Stimulated activated CD4-positive, alpha-beta T cell treated with anti-CD3 and anti-CD28 coated beads, Interleukin-15, amount 100 ng/mL, for 1 hour (primary cell): Measurements from ENCODE around the gene TNIK.

Experiments used
- DNase-seq, 2 donors: peaks; one replicate each; pipeline ENCODE4 v3.0.0-alpha.2; 2020; ENCODE audit warnings: low read depth in 1 of 2, low spot score in 1 of 2

TNIK gene

DNA sequence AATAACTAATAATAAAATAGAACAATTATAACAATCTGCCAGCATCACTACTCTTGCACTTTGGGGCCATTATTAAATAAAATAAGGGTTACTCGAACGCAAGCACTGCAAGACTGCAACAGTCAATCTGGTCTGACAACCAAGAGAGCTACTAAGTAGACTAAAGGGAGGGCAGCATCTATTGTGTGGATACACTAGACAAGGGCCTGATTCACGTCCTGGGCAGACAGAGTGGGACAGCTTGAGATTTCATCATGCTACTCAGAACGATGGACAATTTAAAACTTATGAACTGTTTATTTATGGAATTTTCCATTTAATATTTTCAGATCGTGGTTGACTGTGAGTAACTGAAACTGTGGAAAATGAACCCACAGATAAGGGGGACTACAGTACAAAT lies 39.5 kb downstream of the TNIK start:
- DNase-seq = no peak

DNA sequence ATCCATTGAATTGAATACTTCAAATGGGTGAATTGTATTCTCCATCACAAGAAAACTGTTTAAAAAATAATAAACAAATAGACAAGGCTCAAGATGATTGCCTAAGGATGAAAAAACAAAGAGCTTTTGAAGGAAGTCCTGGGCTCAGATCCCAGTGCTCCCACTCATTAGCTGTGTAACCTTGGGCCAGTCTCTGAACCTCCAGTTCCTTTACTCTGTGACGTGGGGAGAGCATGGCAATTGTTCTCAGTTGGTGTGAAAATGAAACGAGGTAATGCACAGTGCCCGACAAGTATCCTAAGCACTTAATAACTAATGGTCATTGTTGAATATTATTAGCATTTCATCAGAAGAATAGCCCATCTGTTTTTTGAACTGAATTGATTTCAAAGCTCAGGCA lies 40.7 kb downstream of the TNIK start:
- DNase-seq = no peak

DNA sequence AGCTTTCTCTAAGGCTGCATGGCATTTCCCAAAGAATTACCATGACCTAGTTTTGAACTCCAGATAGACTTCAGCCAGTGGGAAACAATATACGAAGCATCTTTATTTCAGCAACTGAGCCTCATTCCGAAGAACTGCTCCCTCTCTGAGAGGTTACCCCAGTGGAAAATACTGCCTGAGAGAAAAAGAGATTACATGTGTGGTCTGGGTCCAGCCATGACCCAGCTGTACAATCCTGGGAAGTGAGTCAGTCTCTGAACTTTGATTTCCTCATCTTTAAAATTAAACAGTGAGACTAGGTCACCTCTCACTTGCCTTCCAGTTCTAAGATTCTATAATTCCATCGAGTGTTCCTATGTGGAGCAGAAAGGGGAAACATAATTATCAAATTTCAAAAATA lies 42.4 kb downstream of the TNIK start:
- no peak for DNase-seq

DNA sequence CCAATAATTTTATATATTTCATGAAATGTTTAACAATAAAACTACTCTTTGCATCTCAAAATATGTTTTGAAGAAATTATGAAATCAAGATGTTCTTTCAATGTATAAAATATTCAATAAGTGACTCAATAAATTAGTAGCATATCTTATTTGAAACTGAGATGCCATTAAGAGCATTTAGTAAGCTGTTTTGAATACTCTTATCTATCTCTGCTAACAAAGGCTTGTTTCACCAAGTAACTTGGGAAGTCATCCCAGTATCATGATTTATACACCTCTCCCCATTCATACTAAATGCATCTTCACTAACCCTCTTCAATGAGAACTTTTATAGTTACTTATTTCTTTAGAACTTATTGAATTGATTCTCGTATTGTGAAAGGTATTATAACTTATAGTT lies 43.1 kb downstream of the TNIK start:
- DNase-seq = no peak

DNA sequence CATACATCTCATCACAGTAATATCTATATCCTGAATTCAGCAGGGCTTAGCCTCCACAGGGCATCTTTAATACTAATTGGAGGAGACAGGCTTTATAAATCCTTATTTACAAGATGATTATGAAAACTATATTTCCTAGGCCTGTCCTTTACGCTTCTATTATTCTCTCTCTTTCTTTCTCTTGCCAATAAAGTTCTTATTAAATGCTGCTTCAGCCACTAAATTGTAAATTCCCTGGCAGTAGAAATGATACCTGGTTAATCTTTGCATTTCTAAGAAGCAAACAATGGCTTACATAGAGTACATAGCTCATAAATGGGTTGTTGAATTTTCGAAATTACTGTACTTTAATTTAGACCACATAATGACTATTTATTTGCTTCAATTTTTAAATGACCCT lies 43.5 kb downstream of the TNIK start:
- DNase-seq = no peak

DNA sequence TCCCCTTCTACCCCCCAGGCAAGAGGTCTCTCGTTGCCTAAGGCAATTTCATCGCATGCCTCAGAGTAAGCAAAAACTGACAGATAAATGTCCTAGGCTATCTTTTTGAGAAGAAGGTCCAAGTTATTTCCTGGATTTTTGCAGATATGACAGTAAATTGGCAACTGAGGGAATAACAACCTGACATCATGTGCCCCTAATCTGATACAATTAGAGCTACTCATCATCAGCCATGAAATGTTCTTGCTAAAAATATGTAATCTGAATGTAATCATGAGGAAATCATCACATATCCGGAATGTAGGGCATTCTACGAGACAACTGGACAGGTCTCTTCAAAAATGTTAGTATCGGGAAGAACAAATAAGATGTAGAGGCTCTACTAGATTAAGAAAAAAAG lies 44.1 kb downstream of the TNIK start:
- DNase-seq = no peak

DNA sequence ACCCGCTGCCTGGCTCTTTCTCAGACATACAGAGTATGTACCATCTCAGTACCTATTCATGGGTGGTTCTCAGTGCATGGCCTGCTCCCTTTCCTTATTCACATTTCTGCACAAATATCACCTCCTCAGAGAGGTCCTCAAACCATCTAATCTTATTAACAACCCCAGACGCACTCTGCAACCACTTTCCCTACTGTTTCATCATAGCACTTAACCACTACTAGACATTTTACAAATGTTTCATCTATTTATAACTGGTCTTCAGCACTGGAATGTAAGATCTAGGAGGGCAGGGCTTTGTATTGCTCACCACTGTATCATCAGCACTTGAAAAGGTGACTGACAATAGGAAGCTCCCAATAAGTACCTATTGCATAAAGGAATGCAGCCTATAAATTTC lies 45.1 kb downstream of the TNIK start:
- no peak for DNase-seq

DNA sequence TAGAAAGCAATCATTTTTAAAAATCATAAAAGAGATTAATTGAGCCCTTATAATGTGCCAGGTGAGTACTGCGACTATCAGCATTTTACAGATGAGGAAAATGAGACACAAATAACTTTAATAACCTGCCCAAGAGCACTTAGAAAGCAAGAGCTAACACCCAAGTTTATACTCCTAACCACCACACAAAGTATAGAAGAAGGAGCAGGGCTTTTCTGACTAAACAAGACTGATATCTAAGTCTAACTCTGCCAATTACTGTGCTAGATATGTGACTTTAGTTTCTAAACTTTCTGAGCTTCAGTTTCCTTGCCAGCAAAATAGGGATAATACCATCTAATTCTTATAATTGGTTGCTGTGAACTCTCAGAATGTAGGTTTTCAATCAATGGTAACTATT lies 47.7 kb downstream of the TNIK start:
- no peak for DNase-seq

DNA sequence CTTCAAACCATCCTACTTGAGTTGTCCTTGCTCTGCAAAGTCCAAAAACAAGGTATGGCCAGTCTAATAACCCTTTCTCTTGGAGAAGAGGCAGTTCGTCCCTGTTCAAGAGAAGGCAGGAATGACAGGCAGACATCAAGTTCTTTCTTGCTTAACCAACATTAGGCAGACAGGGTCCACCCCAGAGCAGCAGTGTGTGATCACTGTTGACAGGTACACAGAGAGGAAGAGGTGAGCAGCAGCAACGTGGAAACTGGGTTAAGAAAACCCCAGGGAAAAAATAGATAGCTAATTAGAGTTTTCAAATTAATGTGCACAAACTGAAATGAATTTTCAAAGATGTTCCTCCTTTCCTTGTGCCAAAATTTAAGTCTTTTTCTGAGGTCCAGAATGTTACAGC lies 48.2 kb downstream of the TNIK start:
- no peak for DNase-seq

DNA sequence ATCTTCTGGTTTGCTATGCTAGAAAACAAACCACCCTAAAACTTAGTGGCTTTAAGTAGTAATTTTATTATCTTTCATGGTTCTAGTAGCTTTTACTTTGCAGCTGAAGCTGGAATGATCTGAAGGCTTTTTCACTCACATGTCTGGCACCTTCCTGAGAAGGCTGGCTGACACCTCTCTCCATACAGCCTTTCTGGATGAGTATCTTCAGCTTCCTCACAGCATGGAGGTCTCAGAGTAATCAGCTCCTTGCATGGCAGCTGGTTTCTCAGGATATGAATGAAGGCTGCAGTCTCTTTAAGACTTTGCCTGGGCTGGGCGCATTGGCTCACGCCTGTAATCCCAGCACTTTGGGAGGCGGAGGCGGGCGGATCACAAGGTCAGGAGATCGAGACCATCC lies 50.0 kb downstream of the TNIK start:
- DNase-seq = no peak

DNA sequence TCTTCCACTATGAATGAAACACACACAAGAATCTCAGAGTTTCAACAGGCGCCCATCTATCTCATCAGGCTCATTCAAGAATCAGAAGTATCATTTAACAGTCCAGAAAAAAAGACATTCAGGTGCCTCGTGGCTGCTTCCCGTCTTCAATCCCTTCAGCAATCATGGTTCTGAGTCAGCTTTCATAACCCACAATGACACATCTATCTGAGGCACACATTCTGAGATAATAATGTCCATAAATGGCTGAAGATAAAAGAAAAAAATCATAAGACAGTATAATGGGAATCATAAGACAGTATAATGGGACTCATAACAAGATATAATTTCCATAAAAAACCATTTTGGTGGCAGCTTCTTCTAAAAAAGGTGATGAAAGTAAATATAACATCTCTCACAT lies 52.4 kb downstream of the TNIK start:
- no peak for DNase-seq

DNA sequence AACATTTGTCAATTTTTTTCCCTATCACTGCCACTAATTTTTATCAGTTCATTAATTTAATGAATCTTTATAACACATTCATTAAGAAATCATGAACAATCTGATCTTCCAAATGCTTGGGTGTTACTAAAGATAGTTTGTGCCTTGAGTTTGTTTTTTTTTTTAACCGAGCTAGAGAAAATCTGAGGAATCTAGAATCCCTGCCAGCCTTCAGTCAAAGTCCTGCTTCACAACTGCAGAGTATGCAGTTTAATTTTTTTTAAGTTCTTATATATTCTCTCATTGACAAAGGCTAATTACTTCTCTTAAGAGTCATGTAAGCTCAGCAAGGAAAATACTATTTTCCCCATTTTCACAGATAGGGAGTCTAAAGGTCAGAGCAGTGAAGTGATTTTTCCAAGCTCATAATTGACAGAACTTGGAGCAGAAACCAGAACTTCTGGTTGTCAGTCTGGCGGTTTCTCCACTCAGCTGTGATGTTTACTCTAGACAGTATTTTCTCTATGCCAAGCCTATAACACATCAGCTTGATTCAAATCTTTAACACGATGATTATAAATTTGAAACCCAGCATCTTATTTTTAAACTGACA lies 55.7 kb downstream of the TNIK start:
- no peak for DNase-seq

DNA sequence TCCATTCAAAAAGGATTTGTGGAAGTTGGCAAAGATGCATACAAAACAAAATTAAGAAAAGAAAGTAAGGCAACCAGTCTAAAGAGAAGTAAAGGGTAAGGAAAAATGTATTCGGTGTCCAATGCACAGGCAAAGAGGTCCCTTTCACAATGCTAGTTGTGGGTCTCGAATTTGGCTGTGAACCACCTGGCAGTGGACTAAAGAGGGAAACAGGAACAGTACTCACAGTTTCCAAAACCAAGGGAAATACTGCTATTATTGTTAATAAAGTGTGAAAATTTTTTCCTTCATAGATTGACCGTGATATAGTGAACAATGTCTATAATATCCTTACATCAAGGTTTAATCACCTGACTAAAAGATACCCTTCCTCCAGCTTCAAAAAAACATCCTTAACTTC lies 57.9 kb downstream of the TNIK start:
- no peak for DNase-seq

DNA sequence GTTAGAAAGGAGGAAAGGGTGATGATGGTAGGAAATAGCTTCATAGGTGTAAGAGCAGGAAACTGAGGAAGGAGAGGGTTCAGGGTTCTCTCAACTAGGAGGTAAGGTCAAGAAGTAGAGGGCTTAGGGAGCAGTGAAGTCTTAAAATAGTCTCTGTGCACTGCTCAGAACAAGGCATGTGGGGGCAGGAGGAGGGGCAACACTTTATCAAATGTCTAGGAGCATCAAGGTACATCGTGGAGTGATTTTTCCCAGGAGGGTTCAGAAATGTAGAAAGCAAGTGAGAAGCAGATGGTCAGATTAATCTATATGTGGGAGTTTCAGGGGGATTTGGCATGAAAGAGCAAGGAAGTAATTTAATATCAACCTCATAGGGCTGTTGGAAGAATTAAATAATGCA lies 58.8 kb downstream of the TNIK start:
- no peak for DNase-seq

DNA sequence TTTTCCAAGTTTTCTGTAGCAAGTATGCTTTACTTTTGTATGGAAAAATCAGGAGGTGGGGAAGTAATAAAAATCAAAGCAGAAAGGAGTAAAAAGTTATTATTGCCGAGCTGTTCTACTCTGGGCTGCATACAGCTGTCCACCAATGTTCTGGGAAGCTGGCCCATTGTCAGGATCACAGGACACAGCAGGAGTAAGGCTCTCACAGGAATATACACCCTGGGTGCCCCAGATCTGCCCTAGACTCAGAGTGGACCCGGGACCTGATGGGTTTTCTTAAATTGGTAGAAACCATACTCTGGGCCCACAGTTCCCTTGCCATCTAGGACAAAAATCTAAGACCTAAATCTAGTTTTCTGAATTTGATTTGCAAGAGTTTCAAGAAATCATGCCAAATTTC lies 60.4 kb downstream of the TNIK start:
- no peak for DNase-seq

DNA sequence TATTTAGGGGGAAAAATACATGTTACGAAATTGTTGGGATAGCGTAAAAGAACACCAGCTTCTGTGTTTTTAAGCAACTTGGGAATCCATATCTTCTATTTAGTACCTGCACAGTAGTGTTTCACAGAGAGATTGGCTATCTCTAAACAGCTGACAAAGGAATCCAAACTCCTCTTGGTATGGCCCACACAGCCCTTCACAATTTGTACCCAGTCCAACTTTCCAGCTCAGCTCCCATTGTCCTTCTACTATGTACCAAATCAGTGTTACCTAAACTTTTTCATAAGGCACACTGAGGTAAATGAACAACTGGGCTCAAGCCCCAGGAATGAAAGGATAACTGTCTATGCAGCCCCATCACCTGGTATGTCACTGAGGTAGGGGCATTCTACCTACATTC lies 61.9 kb downstream of the TNIK start:
- DNase-seq = no peak

DNA sequence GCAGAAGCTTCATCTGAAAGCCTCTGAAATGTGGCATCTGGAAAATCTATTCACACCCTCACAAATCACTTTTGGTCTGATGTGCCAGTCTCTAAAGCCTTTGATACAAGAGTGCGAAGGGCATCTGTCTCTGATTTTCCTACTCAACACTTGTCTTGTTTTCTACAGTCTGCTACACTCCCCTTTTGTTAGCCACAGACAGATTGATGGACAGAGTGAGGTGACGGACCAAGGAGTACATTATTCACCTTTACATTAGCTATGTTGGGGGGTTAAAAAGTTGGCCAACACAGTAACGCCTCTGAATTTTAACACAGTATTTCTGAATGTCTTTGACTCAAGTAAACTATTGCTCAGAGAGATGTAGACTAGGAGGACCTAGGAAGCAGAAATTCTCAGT lies 63.1 kb downstream of the TNIK start:
- DNase-seq = no peak

DNA sequence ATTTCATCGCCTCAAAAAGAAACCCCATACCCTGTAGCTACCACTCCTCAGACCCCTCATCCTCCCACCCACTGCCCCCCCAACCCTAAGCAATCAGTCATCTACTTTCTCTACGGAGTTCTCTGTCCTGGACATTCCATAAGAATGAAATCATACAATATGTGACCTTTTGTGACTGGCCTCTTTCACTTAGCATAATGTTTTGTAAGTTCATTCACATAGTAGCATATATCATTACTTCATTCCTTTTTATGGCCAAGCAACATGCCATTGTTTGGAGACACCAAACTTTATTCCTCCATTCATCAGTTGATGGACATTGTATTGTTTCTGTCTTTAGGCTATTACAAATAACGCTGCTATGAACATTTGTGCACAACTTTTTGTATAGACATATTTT lies 64.2 kb downstream of the TNIK start:
- DNase-seq = no peak

DNA sequence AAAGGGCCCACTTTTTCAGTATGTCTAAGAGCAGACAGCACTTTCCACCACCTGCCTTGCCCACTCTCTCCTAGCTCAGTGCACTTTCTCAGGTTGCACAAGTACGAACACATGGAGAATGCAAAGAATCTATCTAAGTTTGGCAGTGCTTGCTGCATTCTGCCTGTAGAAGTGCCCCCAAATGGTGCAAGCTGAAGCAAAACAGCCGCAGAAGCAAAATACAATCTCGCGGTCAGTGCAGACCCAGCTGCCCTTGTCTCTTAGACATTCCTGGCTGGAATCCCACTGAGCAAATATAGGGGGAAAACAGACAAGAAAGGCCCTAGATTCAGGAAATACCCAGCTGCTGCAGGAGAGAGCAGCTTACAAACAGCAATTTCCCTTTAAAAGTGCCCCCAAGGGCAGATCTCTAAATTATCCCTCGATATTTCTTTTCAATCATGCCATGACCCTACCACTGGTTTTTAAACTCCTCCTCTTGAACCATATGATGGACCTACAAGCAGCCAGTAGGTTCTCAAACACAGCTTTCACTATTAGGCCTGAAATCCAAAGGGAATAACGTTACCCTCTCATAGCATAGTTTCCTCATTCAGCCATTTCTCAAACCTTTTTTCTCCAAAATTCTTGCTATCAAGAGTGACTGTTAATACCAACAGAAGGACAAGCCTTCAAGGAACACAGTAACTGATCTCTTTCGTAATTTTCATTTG lies 67.0 kb downstream of the TNIK start:
- DNase-seq = no peak

DNA sequence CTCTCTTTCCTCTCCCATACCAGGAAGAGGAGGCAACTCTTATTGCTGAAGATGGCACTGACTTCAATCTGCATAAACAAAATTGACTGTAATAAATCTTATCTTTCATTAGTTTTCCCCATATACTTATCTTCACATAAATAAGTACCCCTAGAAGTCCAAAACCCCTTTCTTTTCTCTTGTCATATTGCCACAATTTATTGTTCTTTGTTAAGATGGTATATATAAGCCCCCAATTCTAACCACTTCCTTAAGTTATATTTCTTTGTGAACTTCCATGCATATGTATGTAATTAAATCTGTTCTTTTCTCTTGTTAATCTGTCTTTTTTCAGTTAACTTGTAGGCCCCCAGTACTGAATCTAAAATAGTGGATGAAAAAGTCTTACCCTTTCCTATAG lies 68.8 kb downstream of the TNIK start:
- DNase-seq = no peak

DNA sequence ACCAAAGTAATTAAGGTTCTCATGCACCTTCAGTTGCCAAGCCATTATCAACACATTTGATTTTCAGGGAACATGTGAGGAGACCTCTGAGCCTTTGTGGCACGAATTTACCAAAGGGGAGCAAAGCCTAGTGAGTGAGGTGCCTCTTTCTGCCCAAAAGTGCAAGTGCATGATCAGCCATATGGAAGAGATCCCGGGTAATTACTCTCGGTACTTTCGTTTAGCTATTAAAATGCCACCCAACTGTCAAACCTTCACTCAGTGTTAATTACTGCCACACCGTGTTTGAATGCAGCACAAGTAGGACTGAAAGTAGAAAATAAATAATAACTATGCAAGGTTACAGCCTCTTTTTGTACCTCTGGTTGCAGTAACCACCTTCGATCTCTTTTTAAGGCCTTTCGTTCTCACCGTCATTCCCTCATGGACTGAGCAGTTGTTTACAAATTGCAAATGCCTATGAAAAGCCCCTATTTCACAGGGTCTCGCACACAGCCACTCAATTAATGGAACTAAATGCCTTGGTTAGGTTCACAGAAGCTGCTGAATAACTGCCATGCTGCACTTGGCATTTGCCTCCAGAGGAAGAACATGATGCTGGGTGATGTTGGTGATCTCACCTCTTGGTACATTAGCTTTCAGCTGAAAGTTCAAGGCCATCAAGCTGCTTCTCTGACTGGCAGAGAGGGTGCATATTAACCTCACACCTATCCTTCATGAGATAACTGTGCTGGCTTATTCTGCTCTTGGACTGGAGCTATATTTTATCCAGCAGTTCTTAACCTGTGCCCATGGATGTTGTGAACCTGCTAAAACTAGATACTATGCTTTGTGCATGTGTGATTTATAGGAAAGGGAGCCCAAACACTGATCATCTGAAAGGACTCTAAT lies 69.9 kb downstream of the TNIK start:
- no peak for DNase-seq

DNA sequence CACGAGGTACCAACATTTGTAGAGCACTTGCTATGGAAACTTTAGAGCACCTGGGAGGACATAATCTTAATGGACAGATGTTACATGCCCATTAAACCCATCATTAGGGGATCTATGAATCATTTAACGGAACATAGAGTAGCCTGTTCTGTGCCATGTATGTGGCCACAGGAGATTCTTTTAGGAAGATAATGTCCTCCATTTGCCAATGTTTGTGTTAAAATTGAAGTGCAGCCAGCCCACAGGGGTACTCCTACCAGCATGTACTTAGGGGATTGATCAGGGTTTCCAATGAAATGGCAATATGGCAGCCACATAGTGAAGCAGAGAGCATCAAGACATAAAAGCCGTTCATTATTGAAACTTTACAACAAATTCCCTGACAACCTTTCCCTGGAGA lies 70.7 kb downstream of the TNIK start:
- DNase-seq = no peak
